HCT116 (cell line): ENCODE data around the gene MKI67. TPM values are rescaled to one million over a fixed set of nuclear protein-coding genes. Genes with fewer than 3 reads are reported as not detected.
A peak's percentile ranks its signal among the peaks of the same experiment; 100 is the strongest.

Experiments used
- ATAC-seq: fragments of 200-7000 bp; cut with Tn5 transposase; 2 replicates; pipeline ENCODE4 v1.9.1; 2020; ENCODE audit warnings: mild to moderate bottlenecking, moderate library complexity
- BruUV-seq: library from RNA; stranded (reverse); fragments of 400-500 nt; replicated peaks from 2 replicates; lab custom pipeline; 2021; lab: Mats Ljungman, UMichigan
- CTCF ChIA-PET: fragments of 300-600 bp; sonication (Branson Sonifier 250); formaldehyde crosslinking; loops from one replicate; lab custom pipeline; 2021; ENCODE audit warnings: antibody characterized with exemption; lab: Charles Lee
- POLR2A ChIA-PET: fragments of 300-600, 350-600 bp; sonication (Branson Sonifier 250); formaldehyde crosslinking; loops from one replicate; lab custom pipeline; 2021; ENCODE audit warnings: antibody characterized with exemption; lab: Charles Lee
- RAD21 ChIA-PET, 2 experiments: fragments of 300-600 bp; sonication (Branson Sonifier 250); formaldehyde crosslinking; loops; one replicate each; lab custom pipeline; 2023; ENCODE audit warnings: low total read pairs in 2 of 2; ENCODE audit not compliant: uncharacterized antibody in 2 of 2, unreplicated experiment in 2 of 2, low non-redundant PET in 1 of 2; lab: Charles Lee
- DNase-seq: peaks from one replicate; pipeline ENCODE4 v3.0.0-alpha.2; 2010; ENCODE audit warnings: low read depth, low spot score
- H2AFZ ChIP-seq: fragments of 200-600 bp; shearing (Covaris generic), sonication (generic); 2 replicates; pipeline ENCODE4 v1.6.1; 2017; ENCODE audit warnings: low read depth, mixed run types, mixed read lengths, antibody characterized with exemption, low read length; ENCODE audit not compliant: poor library complexity, severe bottlenecking
- H3K27ac ChIP-seq: 2 replicates; pipeline ENCODE4 v1.5.1; 2012; ENCODE audit warnings: low read depth, low read length
- H3K27me3 ChIP-seq: fragments of 200-600 bp; sonication (generic); 2 replicates; pipeline ENCODE4 v1.6.1; 2016; ENCODE audit warnings: mixed run types, low read length, mixed read lengths; ENCODE audit not compliant: insufficient read depth
- H3K36me3 ChIP-seq, 2 experiments: fragments of 200-500 bp in 1 of 2; fragments of 200-600 bp in 1 of 2; sonication (Bioruptor generic) in 1 of 2; sonication (generic) in 1 of 2; 2 replicates each; pipeline versions ENCODE4 v1.5.1 to v1.6.1; 2014 to 2016; ENCODE audit warnings: low read length in 2 of 2, inconsistent platforms in 1 of 2, mixed read lengths in 1 of 2, mixed run types in 1 of 2; ENCODE audit not compliant: insufficient read depth in 2 of 2, control insufficient read depth in 1 of 2
- H3K4me1 ChIP-seq, 2 experiments: fragments of 200-600 bp in 1 of 2; sonication (generic) in 1 of 2; 2 replicates each; pipeline versions ENCODE4 v1.5.1 to v1.6.1; 2012 to 2017; ENCODE audit warnings: low read length in 2 of 2, inconsistent platforms in 1 of 2, mild to moderate bottlenecking in 1 of 2, mixed read lengths in 1 of 2, mixed run types in 1 of 2, moderate library complexity in 1 of 2; ENCODE audit not compliant: insufficient read depth in 2 of 2, control insufficient read depth in 1 of 2
- H3K4me2 ChIP-seq: fragments of 200-600 bp; sonication (generic); 2 replicates; pipeline ENCODE4 v1.6.1; 2017; ENCODE audit warnings: mixed run types, low read length, mixed read lengths
- H3K4me3 ChIP-seq, 2 experiments: fragments of 200-600 bp in 1 of 2; sonication (generic) in 1 of 2; replicated peaks in 1 of 2; 2 replicates each; pipeline ENCODE4 v1.5.1; 2011 to 2016; ENCODE audit warnings: low read length in 2 of 2, control low read depth in 1 of 2, low read depth in 1 of 2, mild to moderate bottlenecking in 1 of 2, mixed read lengths in 1 of 2, mixed run types in 1 of 2
- H3K79me2 ChIP-seq: fragments of 200-600 bp; sonication (generic); 2 replicates; pipeline ENCODE4 v1.6.1; 2017; ENCODE audit warnings: mild to moderate bottlenecking, mixed run types, low read length, moderate library complexity, mixed read lengths; ENCODE audit not compliant: insufficient read depth
- H3K9ac ChIP-seq: fragments of 200-600 bp; sonication (generic); 2 replicates; pipeline ENCODE4 v1.6.1; 2016; ENCODE audit warnings: low read length, mixed read lengths
- H3K9me2 ChIP-seq: fragments of 200-600 bp; sonication (generic), shearing (Covaris generic); 2 replicates; pipeline ENCODE4 v1.6.1; 2017; ENCODE audit warnings: mixed run types, mild to moderate bottlenecking, moderate library complexity; ENCODE audit not compliant: insufficient read depth
- H3K9me3 ChIP-seq, 2 experiments: fragments of 200-500 bp in 1 of 2; fragments of 200-600 bp in 1 of 2; sonication (Bioruptor generic) in 1 of 2; sonication (generic) in 1 of 2; 2 replicates each; pipeline ENCODE4 v1.6.1; 2014 to 2017; ENCODE audit warnings: low read length in 2 of 2, mixed read lengths in 2 of 2, inconsistent platforms in 1 of 2, low read depth in 1 of 2, mild to moderate bottlenecking in 1 of 2, mixed run types in 1 of 2, moderate library complexity in 1 of 2; ENCODE audit not compliant: control insufficient read depth in 1 of 2, insufficient read depth in 1 of 2
- H4K20me1 ChIP-seq: fragments of 200-600 bp; sonication (generic), shearing (Covaris generic); 2 replicates; pipeline ENCODE4 v1.6.1; 2017; ENCODE audit warnings: mixed run types, mild to moderate bottlenecking, moderate library complexity; ENCODE audit not compliant: insufficient read depth
- ATF3 ChIP-seq: IDR thresholded peaks from 2 replicates; pipeline ENCODE4 v1.6.1; 2012
- CBX3 ChIP-seq: IDR thresholded peaks from 2 replicates; pipeline ENCODE4 v1.6.1; 2012; ENCODE audit warnings: low read depth
- CTCF ChIP-seq, 3 experiments: fragments of 200-600 bp in 1 of 3; sonication (generic) in 1 of 3; IDR thresholded peaks in 2 of 3; conservative IDR thresholded peaks in 1 of 3; 2 replicates each; pipeline ENCODE4 v1.5.1; 2012 to 2017; ENCODE audit warnings: low read depth in 2 of 3, low read length in 2 of 3, antibody characterized with exemption in 1 of 3, borderline replicate concordance in 1 of 3, control low read depth in 1 of 3, mild to moderate bottlenecking in 1 of 3, mixed read lengths in 1 of 3, mixed run types in 1 of 3, moderate library complexity in 1 of 3; ENCODE audit not compliant: insufficient read depth in 1 of 3
- ELF1 ChIP-seq: IDR thresholded peaks from 2 replicates; pipeline ENCODE4 v1.6.1; 2012; ENCODE audit warnings: low read depth, borderline replicate concordance
- JUND ChIP-seq: IDR thresholded peaks from 2 replicates; pipeline ENCODE4 v1.6.1; 2012
- POLR2AphosphoS5 ChIP-seq: IDR thresholded peaks from 2 replicates; pipeline ENCODE4 v1.6.1; 2011; ENCODE audit warnings: mild to moderate bottlenecking, low read depth, low read length, moderate library complexity
- RAD21 ChIP-seq: IDR thresholded peaks from 2 replicates; pipeline ENCODE4 v1.6.1; 2012; ENCODE audit warnings: low read depth, mild to moderate bottlenecking
- SIN3A ChIP-seq: IDR thresholded peaks from 2 replicates; pipeline ENCODE4 v1.6.1; 2012; ENCODE audit warnings: low read depth
- ZFX ChIP-seq: fragments of 450-650 bp; IDR thresholded peaks from 2 replicates; pipeline ENCODE4 v1.6.1; 2017
- ZNF274 ChIP-seq: fragments of 200-500 bp; sonication (Bioruptor generic); IDR thresholded peaks from 2 replicates; pipeline ENCODE4 v1.6.1; 2014; ENCODE audit warnings: mild to moderate bottlenecking, low read depth, low read length, inconsistent platforms
- intact Hi-C: fragments of 100-400 bp; cut with micrococcal nuclease; formaldehyde crosslinking; loops from 2 replicates; pipeline ENCODE4 v1.10.0; 2022
- total RNA-seq: library from RNA; stranded (reverse); gene quantifications from one replicate; pipeline ENCODE4 v1.2.1, GENCODE V29; 2021; ENCODE audit not compliant: unreplicated experiment

The MKI67 gene
- total RNA-seq, 1 experiment from 2014 or later: 202 TPM

- H3K9me3 ChIP-seq: no peaks in the 10 kb centered on the region
- no peak for TF ChIP-seq ATF3
- TF ChIP-seq JUND: 0 out of 2 replicates have a peak, but pooled peaks have one; percentile 8
- H3K9ac ChIP-seq: no peak overlapping the region
- BruUV-seq: no TSS peak
- H3K27me3 ChIP-seq: no peaks in the 10 kb centered on the region
- no peak for DNase-seq
- intact Hi-C loops: no loop called here
- no peak overlapping the region for H3K4me3 ChIP-seq
- peaks cover 7 to 14% of the 10 kb centered on the region in 2 experiments; a peak in 3 of 4 replicates for H3K4me1 ChIP-seq
- no peak overlapping the region for H3K4me2 ChIP-seq
- no peak for ATAC-seq
- no peaks in the 10 kb centered on the region for H3K9me2 ChIP-seq
- POLR2A ChIA-PET: no interaction called here
- CTCF ChIA-PET: no interaction called here
- peaks cover 42 to 67% of the 10 kb centered on the region in 2 experiments for H3K36me3 ChIP-seq
- H4K20me1 ChIP-seq: peaks cover 17% of the 10 kb centered on the region; the same call in 1 of the 2 replicates
- no peak overlapping the region for H2AFZ ChIP-seq
- no peak overlapping the region for H3K27ac ChIP-seq
- peaks cover 90% of the 10 kb centered on the region for H3K79me2 ChIP-seq
- RAD21 ChIA-PET: no interaction called here
Measured at GRCh38 chr10:128121750-128122412, 4.3 kb downstream of the MKI67 start.

- ChIA-PET POLR2A (no interaction called here), RAD21 (no interaction called here), CTCF (interaction anchor here (1.4 kb wide), 1 partner anchor 20 kb away, joined by 5 read pairs; no protein-coding TSS in a partner anchor)
- Histone ChIP-seq H3K4me2 (no peak overlapping the region), H3K4me3 (no peak overlapping the region), H3K9me3 (no peaks in the 10 kb centered on the region), H3K79me2 (peaks cover 98% of the 10 kb centered on the region), H3K9me2 (no peaks in the 10 kb centered on the region), H3K27ac (no peak overlapping the region), H3K4me1 (no peaks in the 10 kb centered on the region), H3K9ac (no peak overlapping the region), H4K20me1 (peaks cover 25% of the 10 kb centered on the region; the same call in 1 of the 2 replicates), H3K36me3 (peaks cover 76 to 91% of the 10 kb centered on the region in 2 experiments), H3K27me3 (no peaks in the 10 kb centered on the region), H2AFZ (no peak overlapping the region)
- TF ChIP-seq CTCF (IDR thresholded peaks at IDR 0.05 in 2 of 3, conservative IDR thresholded peaks at IDR 0.05 in 1 of 3; ENCODE audit: borderline replicate concordance in 1 of 3, insufficient read depth in 1 of 3, low read depth in 2 of 3, low read length in 2 of 3) (peak in 2 of 3 experiments; percentile 72 to 77; a peak in 4 of 6 replicates), SIN3A (no peak), ZFX (no peak), POLR2AphosphoS5 (no peak), ELF1 (no peak), RAD21 (no peak), ZNF274 (no peak), CBX3 (no peak)
- intact Hi-C loops: no loop called here
- no peak for DNase-seq
- ATAC-seq: peak; percentile 73
- no TSS peak for BruUV-seq
Measured at GRCh38 chr10:128116851-128117615, 9.2 kb downstream of the MKI67 start.
